GM12873 (cell line): Measurements from ENCODE around the gene LRRC28.

Experiments
- CTCF ChIP-seq: IDR thresholded peaks from 2 replicates; pipeline ENCODE4 v1.5.1; 2012; ENCODE audit warnings: low read depth, mild to moderate bottlenecking, moderate library complexity, low read length, control low read depth; ENCODE audit not compliant: insufficient read depth; ENCODE audit errors: missing control alignments

LRRC28 gene

GRCh38 chr15:99385005-99385669, 133.9 kb downstream of the LRRC28 start:
- TF ChIP-seq CTCF = peak; percentile 23

GRCh38 chr15:99385865-99386264, 134.6 kb downstream of the LRRC28 start:
- no peak for TF ChIP-seq CTCF

GRCh38 chr15:99386391-99386790, 135.1 kb downstream of the LRRC28 start:
- TF ChIP-seq CTCF = no peak

GRCh38 chr15:99387421-99388168, 136.3 kb downstream of the LRRC28 start:
- TF ChIP-seq CTCF = no peak

GRCh38 chr15:99390667-99391066, 139.4 kb downstream of the LRRC28 start:
- TF ChIP-seq CTCF = no peak

GRCh38 chr15:99393641-99394040, 142.4 kb downstream of the LRRC28 start:
- TF ChIP-seq CTCF = no peak

- TF ChIP-seq CTCF = no peak
Measured at GRCh38 chr15:99396375-99396774, 145.1 kb downstream of the LRRC28 start.
